IPS DF 4.7 (cell line): Measurements from ENCODE around the gene NAT9.

Experiments
- DNase-seq: peaks from one replicate; pipeline ENCODE4 v3.0.0-alpha.2; 2013; ENCODE audit warnings: low spot score; ENCODE audit errors: extremely low read depth

NAT9 gene

DNA sequence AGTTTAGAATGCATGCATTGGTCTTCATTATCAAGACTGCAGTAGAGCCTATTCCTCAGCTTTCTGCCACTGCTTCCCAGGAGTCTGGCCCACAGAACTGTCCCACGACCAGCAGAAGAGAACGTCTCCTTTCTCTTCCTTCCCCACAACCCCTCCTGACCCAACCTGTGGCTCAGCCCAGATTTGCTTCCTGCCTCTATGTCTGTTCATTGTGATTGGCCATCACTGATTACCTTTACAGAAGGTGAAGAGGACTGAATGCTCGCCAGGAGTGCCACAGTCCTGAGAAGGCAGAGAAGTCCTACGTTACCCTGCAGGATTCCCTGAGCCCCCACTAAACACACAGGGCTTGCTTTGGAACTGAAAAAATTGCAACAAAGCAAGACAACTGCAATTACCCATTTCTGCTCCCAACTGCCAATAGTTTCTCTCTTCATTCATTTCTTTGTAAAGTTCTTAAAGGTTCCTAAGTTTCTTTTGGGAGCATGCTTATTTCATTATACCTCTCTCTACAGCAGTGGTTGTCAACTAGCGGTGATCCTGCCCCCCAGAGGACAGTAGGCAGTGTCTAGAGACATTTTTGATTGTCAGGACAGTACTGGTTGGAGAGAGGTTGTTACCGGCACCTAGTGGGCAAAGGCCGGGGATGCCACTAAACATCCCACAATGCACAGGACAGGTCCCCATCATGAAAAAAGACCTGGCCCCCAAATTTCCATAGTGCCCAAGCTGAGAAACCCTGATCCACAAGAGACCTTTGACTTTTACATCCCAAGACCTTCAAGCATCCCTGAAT is 4.5 kb upstream of the NAT9 start:
- DNase-seq, result no peak

DNA sequence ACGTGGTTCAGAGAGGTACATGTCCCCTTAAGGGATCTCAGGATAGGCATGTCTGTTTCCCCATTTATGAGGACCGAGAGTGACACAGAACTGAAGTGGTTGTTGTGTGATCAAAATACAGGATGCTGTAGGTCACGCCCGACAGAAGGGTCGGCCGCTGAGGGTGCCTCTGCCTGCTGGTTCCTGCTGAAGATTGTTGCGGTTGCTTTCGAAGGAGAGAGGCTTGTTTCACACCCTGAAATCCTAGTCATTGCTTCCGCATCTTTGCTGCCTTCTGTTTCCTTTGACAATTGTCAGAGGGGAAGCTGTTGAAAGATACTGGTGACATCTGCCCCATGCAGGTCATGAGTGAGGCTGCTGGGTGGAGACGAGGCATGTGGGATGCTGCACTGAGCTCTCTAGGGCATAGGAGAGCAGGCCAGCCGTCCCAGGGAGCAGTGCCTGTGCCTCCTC is 3.8 kb upstream of the NAT9 start:
- no peak for DNase-seq

DNA sequence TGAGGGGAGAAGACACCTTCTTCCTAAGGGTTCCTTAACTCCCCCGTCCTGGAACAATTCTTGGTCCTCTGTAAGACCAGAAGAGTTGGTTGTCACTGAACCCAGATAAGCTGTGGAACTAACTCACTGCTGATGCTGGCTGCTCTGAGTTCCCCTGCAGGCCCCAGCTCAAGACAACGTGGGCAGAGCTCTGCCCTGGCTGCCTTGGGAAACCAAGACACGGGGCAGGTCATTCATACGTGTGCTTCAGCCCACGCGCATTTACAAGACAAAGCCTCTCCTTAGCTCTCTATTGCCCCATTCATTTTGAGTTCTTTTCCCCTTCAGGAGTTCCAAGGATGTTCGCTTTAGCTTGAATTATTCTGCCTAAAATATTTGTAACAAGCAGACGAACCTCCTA is 3.4 kb upstream of the NAT9 start:
- no peak for DNase-seq

DNA sequence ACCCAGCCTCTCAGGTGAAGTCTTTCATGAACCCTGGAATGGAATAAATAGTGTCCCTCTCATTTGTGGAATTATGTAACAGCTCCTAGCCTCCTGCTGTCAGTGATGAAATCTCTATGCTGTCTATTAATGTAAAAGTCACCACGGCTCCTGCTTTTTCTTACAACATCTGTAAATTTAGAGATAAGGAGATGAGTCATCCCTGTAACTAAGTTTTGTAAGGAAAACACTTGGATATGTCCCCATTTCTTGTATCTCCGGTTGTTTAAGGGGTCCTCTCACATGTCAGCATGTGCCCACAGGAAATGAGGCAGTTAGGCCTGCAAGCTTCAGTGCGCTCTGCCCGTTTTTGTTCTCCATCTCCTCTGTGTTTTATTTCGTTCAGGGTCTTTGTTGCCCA is 2.8 kb upstream of the NAT9 start:
- no peak for DNase-seq

DNA sequence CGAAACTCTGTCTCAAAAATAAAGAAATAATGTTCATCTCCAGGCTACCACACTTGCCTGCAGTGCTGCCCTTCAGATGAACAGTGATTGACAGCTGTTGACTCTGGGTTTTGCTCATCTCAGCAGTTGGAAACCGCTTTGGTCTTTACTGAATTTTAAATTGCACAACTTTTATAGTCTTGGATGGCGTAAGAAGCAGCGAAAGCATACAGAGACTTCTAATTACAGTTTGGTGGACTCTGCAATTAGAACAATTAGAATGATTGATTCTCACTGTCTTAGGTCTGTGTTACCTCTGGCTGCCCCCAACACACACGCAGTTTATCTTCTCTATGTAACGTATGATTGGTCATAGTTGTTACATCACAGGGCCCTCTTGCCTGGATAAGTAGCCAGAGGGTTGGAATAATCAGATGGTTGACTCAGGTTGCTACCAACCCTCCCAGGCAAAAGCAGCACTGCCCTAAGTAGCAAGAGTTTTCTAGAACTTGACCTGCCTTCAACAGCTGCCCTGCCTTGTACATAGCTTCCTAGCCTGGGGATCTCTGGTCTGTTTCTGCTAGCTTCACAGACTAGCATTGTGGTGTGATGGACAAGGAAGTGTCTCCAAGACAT is 1.9 kb upstream of the NAT9 start:
- no peak for DNase-seq

DNA sequence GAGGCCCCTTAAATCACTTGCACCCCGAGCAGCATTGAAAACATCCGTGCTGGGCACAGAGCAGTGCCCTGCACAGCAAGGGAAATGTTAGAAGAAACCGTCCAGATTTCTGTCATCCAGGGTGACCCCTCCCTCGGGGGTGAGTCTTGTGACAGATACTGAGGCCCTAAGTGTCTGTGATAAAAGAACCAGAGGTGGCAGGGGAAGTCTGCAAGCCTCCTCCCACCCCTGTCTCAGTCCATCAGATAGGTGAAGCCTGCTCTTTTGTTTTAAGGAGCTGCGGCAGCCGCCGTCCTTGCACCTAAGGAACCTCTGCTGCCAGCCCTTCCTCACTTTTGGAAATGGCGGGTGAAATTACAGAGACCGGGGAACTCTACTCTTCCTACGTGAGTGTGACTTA is 845 bp upstream of the NAT9 start:
- DNase-seq, result no peak

DNA sequence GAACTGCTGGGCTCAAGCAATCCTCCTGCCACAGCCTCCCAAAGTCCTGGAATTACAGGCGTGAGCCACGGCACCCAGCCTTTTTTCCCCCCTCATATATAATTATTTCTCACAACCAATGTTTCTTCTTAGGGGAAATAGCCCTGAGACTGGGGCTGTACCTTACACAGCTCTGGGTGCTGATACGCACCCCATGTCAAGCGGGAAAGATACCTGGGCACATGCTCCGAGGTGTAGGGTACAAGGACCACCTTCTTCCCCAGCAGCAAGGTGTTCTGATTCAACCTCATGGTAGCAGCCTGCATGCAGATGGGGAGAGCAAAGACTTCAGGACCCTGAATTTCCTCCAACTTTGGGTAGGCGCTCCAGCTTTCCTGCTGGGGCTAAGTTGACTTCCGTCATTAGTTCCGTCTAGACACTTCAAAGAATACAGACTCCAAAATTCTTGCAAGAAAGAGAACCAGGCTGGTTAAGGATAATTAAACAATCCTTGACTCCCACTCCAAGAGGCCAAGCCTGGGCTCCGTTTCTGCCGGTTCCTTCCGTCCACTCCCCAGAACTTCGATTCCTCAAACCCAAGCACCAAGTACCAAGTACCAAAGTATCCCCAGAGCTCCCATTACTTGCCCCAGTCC is 619 bp downstream of the NAT9 start:
- DNase-seq, result no peak

DNA sequence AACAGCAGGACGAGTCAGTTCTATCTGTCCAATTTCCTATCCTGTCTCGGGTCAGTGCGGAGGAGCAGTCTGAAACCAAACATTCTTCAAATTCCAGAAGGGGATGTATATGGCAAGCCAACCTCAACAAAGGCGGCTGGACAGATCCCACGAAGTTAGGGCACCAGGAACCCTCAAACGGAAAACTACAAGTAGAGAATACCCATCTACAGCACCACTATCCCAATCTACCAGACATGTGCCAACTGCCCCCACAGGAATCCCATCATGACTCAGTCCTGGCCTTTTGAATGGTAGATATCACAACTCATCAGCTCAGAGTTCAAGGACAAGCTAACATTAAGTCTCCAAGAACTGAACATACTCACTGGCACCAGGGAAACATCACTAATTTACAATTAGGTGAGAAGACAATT is 2.3 kb downstream of the NAT9 start:
- DNase-seq, result no peak

DNA sequence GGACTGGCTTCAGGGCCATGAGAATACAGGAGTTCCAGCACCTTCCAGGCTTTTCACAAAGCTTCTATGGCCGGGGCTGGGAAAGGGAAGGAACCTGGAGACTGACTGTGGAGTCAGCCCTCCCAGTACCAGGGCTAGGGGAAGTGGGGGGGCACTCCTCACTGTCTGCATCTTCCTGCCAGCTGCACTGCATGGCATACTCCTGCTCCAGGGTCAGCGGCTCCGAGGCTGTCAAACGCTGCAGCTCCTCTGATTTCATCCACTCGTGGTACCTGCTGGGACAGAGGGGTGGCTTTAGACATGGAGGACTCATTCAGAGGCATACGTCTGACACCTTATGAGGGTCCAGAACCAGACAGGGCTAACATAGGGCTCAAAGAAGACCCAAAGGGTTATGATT is 2.7 kb downstream of the NAT9 start:
- DNase-seq, result no peak

DNA sequence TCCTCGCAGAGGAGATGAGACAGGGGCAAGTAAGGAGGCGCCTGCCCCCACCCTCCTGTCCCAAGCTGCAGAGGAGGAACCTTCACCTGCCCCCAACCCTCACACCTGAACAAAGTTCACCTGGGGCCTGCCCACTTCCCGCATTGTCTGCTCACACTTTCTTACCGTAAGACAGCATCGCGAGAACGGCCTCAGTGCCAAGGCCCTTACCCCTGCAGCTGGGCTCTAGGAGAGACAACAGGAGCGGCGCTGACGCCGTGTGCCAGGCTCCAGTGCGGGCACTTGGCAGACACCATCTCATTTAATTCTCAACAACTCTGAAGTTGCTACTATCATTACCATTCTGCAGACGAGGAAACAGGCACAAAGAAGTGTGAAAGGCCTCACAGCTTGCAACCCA is 4.1 kb downstream of the NAT9 start:
- no peak for DNase-seq

DNA sequence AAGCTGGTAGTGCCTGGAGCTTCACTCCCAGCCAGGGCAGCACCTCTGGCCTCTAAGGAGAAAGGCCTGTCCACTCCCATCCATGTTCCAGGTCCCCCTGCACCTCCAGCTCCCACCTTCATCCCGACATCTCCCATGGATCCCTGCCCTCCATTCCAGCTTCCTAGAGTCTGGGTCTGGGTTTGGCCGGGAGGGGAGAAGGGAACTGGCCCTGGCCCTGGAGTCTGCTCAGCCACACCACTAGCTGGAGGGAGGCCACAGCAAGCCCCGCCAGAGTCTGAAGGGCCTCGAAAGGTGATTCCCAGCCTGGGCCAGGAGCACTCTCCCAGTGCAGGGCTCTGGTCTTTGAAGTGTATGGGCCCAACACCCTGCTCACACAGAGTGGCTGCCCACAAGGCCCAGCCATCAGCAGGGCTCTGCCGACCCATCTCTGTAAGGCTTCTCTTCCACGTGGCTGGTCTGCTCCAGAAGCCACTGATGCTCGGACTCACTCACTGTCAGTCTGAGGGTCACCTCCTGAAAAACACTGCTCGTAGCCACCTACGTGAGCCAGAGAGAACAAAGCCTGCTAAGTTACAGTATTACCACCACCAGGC is 4.7 kb downstream of the NAT9 start:
- no peak for DNase-seq

DNA sequence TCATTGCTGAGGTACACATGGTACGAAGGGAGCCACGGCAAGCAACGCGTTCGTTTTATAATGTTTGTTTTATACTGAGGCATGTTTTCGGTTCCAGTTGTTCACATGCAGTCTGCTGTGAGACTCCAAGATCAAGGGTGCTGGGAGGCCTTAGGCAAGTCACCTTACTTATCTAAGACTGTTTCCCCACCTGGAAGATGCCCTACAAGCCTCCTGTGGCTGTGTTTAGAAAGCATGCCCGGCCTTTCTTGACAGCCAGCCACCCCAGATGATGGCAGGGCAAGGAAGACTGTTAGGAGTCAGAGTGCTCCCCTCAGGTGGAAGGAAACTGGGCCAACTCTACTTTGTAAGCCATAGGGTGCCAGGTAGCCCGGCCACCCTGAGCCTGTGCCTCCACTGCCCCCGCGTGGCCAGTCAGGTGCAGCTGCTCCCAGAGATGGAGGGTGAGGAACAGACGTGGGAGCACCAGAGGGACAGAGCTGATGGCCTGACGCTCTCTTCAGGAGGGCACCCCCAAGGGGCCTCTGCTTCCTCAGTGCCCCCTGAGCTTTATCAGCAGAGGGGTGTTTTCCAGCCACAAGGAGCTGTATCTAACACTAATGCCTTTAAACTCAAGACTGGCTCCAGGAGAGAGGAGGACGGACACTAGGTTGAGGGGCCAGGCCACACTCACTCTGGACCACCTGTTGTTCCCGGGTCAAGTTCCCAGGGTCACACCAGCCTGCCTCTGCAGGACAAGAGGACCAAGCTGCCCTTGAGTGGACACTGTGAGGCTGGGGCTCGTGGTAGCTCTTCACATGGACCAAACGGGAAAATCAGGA is 5.4 kb downstream of the NAT9 start:
- no peak for DNase-seq

DNA sequence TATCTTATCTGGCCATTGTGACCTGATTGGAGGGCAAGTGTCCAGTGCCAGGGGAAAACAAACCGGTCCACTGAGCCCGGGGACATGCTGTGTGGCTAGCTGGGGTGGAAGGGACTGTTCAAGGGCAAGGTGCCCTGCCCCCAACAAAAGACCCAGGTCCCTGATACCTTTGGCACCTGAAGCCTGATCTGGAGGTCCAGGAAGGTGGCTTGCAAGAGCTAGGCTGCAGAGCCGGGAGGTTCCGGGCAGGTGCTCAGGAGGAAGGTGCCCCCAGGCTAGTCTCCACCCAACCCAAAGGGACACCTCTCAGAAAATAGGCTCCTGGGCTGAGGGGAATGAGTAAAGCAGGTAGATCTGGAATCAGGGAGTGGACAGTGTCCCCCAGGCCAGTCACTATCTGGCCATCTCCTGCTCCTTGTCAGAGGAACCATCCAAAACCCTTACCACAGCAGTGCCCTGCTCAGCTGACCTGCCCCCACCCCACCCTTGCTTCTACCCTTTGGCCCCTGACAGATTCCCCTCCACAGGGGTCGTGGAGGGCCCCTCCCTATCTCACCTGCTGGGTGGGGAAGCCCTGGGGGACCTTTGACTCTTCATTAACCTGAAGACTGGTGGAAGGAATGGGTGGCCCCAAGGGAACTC is 6.2 kb downstream of the NAT9 start:
- DNase-seq, result no peak

DNA sequence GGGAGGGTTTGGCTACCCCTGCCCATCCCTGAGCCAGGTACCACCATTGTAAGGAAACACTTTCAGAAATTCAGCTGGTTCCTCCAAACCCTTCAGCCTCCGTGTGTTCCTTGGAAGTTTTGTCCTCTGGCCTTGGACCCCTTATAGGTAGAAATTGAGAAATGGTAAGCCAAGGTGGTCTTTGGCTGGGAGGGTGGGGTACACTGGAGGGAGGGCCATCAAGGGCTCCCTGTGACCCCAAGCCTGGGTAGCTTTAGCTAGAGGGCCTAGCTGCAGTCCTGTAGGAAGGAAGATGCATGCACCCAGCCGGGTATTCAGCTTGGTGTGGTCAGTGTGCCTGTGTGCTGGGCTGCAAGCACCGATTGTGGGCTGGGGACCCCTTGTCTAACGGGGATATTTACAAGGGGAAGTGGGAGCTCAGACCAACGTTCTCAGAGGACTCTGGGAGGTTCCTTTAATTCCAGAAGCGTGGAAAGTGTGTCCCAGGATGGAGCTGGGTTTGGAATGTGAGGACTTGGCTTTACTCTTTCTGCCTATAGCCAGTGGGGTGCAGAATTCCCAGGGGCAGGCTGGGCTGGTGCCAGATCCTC is 6.8 kb downstream of the NAT9 start:
- DNase-seq, result no peak

DNA sequence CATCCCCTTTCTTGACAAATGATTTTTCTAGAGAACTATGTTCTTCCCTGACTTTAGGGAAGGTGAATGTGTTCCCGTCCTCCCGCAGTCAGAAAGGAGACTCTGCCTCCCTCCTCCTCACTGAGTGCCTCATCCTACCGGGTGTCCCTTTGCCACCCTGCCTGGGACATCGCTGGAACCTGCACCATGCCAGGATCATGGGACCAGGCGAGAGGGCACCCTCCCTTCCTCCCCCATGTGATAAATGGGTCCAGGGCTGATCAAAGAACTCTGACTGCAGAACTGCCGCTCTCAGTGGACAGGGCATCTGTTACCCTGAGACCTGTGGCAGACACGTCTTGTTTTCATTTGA is 7.4 kb downstream of the NAT9 start:
- DNase-seq, result no peak

DNA sequence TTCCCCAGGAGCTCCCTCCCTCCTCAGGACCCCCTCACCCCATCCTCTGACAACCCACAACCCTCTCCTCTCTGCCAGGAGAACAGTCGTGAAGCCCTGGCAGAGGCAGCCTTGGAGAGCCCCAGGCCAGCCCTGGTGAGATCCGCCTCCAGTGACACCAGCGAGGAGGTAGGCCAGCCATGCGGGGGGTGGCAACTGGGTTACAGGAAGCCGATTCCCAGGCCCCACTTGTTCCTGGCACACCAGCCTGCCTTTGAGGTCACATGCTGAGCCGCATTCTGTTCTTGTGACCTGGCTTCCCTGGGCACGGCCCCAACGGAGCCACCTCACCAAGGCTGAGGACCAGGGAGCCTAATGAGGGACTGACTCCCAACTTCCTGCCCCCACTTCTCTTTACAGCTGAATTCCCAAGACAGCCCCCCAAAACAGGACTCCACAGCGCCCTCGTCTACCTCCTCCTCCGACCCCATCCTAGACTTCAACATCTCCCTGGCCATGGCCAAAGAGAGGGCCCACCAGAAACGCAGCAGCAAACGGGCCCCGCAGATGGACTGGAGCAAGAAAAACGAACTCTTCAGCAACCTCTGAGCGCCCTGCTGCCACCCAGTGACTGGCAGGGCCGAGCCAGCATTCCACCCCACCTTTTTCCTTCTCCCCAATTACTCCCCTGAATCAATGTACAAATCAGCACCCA is 7.9 kb downstream of the NAT9 start:
- DNase-seq, result no peak

DNA sequence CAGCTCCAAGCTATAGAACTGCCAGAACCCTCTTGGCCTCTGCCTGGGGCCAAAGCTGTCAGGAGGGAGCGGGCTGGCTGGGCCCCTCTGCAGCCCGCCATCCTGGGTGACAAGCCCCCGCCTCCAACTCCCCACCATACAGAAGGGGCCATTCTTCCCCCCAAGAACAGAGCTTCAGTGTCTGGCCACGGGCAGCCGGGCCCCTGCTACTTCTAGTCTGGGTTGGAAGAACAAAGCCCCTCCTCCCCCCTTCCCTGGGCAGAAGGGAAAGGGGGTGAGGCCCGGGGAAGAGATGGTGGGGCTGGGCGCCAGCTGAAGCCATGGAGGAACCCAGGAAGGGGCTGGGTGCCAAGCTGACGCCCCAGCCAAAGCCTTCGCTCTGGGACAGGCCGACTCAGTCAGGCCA is 9.0 kb downstream of the NAT9 start:
- no peak for DNase-seq

DNA sequence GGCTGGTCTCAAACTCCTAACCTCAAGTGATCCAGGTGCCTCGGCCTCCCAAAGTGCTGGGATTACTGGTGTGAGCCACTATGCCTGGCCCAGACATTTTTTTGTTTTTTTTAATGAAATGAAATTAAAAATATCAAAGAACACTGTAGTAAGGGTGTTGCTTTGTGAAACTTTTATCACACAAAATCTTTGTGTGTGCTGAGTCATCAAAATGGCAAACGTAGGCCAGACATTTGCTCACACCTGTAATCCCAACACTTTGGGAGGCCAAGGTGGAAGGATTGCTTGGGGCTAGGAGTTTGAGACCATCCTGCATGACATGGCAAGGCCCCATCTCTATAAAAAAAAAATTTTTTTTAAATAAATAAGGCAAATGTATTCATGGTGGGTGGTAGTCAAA is 9.7 kb downstream of the NAT9 start:
- DNase-seq, result no peak

DNA sequence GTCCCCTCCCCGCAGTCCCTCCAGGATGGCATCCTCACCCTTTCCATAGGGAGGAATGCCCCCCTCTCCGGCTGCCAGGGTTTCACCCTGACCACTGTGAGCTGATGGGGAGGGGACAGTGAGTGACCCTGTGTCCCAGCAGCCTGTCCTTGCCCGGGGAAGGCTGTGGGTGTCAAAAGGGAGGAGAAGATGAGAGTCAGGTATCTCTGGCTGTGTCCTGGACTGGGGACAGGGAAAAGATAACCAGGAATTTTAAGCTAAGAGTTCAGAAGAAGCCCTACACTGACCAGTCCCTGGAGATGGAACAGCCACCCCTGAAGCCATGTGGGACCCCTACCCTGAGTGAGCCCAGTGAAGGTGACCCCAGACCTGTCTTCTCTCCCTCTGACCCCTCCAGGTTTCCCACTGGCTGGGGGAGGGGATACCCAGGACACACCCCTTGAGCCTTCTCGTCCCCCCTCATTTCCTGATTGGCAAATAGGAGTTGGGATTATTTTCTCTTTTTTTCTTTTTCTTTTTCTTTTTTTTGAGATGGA is 11.3 kb downstream of the NAT9 start:
- no peak for DNase-seq
